K562 (cell line): ENCODE data around the gene FNDC11. TPM values are rescaled to one million over a fixed set of nuclear protein-coding genes. Genes with fewer than 3 reads are reported as not detected.

Source experiments
- ATAC-seq: fragments of 200-7000 bp; cut with Tn5 transposase; 3 replicates; pipeline ENCODE4 v1.9.1; 2020; ENCODE audit warnings: moderate library complexity
- BruUV-seq: library from RNA; stranded (reverse); fragments of 400-500 nt; replicated peaks from 2 replicates; lab custom pipeline; 2021; lab: Mats Ljungman, UMichigan
- CTCF ChIA-PET: fragments of 300-600 bp; formaldehyde crosslinking; extraction: SDS; loops from one replicate; lab custom pipeline; 2021; ENCODE audit warnings: low intra/inter-chr PET ratio; lab: Yijun Ruan, JAX
- POLR2A ChIA-PET: fragments of 300-600, 350-650 bp; sonication (Branson Sonifier 250); formaldehyde crosslinking; extraction: SDS; loops from one replicate; lab custom pipeline; 2021; ENCODE audit warnings: antibody characterized with exemption, inconsistent platforms; lab: Yijun Ruan, JAX
- DNase-seq, 4 experiments: peaks; one replicate each; pipeline versions ENCODE4 v3.0.0 to v3.0.0-alpha.2; 2011 to 2018; ENCODE audit warnings: low spot score in 3 of 4, mixed read lengths in 3 of 4; ENCODE audit errors: extremely low read depth in 1 of 4
- FAIRE-seq: peaks from 2 replicates; lab custom pipeline; 2011; peaks lifted over from hg19 to GRCh38; lab: Jason Lieb, UNC
- H2AFZ ChIP-seq: 2 replicates; pipeline ENCODE4 v1.6.0; 2011; ENCODE audit warnings: low read depth, low read length, control low read depth, inconsistent platforms
- H3K27ac ChIP-seq: fragments of 200-600 bp; 3 replicates; pipeline ENCODE4 v1.8.0; 2011; ENCODE audit warnings: low read depth, mild to moderate bottlenecking, control low read depth, inconsistent platforms, low read length, moderate library complexity, mixed read lengths; ENCODE audit errors: extremely low read depth
- H3K27me3 ChIP-seq, 2 experiments: fragments of 300-600 bp in 1 of 2; 2 replicates in 1 of 2; 3 replicates in 1 of 2; pipeline versions ENCODE4 v1.6.0 to v1.8.0; 2011; ENCODE audit warnings: inconsistent platforms in 2 of 2, low read length in 2 of 2, mild to moderate bottlenecking in 1 of 2, mixed read lengths in 1 of 2, moderate library complexity in 1 of 2; ENCODE audit not compliant: control insufficient read depth in 2 of 2, insufficient read depth in 2 of 2
- H3K36me3 ChIP-seq: fragments of 300-600 bp; 3 replicates; pipeline ENCODE4 v1.8.0; 2011; ENCODE audit warnings: mild to moderate bottlenecking, low read length, inconsistent platforms; ENCODE audit not compliant: control insufficient read depth, insufficient read depth
- H3K4me1 ChIP-seq, 2 experiments: fragments of 200-600 bp in 1 of 2; replicated peaks in 1 of 2; 2 replicates in 1 of 2; 3 replicates in 1 of 2; pipeline versions ENCODE4 v1.5.1 to v1.8.0; 2011; ENCODE audit warnings: inconsistent platforms in 2 of 2, low read length in 2 of 2, mild to moderate bottlenecking in 1 of 2, mixed read lengths in 1 of 2, moderate library complexity in 1 of 2; ENCODE audit not compliant: control insufficient read depth in 2 of 2, insufficient read depth in 2 of 2
- H3K4me2 ChIP-seq: 2 replicates; pipeline ENCODE4 v1.6.1; 2011; ENCODE audit warnings: low read length, control low read depth, inconsistent platforms, mixed read lengths; ENCODE audit not compliant: insufficient read depth
- H3K4me3 ChIP-seq: fragments of 200-600 bp; sonication (generic), shearing (Covaris generic); 2 replicates; pipeline ENCODE4 v1.5.1; 2016; ENCODE audit warnings: control low read depth, inconsistent platforms
- H3K79me2 ChIP-seq: fragments of 200-600 bp; 3 replicates; pipeline ENCODE4 v1.8.0; 2011; ENCODE audit warnings: low read length, inconsistent platforms; ENCODE audit not compliant: control insufficient read depth, insufficient read depth
- H3K9ac ChIP-seq, 2 experiments: 2 replicates each; pipeline versions ENCODE4 v1.6.0 to v1.6.1; 2011; ENCODE audit warnings: low read depth in 2 of 2, low read length in 2 of 2, control low read depth in 1 of 2, inconsistent platforms in 1 of 2, mild to moderate bottlenecking in 1 of 2, mixed read lengths in 1 of 2; ENCODE audit not compliant: insufficient read depth in 1 of 2
- H3K9me1 ChIP-seq: one replicate; pipeline ENCODE4 v1.6.0; 2011; ENCODE audit warnings: inconsistent platforms, mild to moderate bottlenecking, low read length, moderate library complexity; ENCODE audit not compliant: control insufficient read depth, insufficient read depth
- H3K9me3 ChIP-seq: replicated peaks from 2 replicates; pipeline ENCODE4 v1.5.1; 2011; ENCODE audit warnings: low read depth, low read length, inconsistent platforms; ENCODE audit not compliant: control insufficient read depth, insufficient read depth
- H4K20me1 ChIP-seq: replicated peaks from 2 replicates; pipeline ENCODE4 v1.6.1; 2011; ENCODE audit warnings: low read length, inconsistent platforms, mixed read lengths; ENCODE audit not compliant: control insufficient read depth, insufficient read depth
- ATF3 ChIP-seq, 2 experiments: fragments of 450-650 bp in 1 of 2; sonication (generic) in 1 of 2; formaldehyde crosslinking in 1 of 2; IDR thresholded peaks in 1 of 2; conservative IDR thresholded peaks in 1 of 2; 2 replicates each; pipeline versions ENCODE4 v1.6.1 to v1.8.1; 2016 to 2023; ENCODE audit warnings: mild to moderate bottlenecking in 2 of 2, moderate library complexity in 2 of 2, inconsistent platforms in 1 of 2, missing genetic modification reagents in 1 of 2
- REST ChIP-seq, 2 experiments: fragments of 450-650 bp; formaldehyde crosslinking in 1 of 2; IDR thresholded peaks; 2 replicates each; pipeline versions ENCODE4 v1.4.0 to v1.6.1; 2014 to 2020; ENCODE audit warnings: mild to moderate bottlenecking in 2 of 2, borderline replicate concordance in 1 of 2, low read depth in 1 of 2
- WGBS: fragments of 100-300 bp; shearing (Covaris generic); methylation state at CpG from one replicate; pipeline ENCODE4 v1.1.6; 2016; ENCODE audit warnings: low coverage, mixed read lengths; ENCODE audit not compliant: insufficient coverage; ENCODE audit errors: missing lambda C conversion rate; 5-methylcytosine and 5-hydroxymethylcytosine counted together
- in situ Hi-C: fragments of 300-500 bp; cut with MboI; formaldehyde crosslinking; loops from 4 replicates; pipeline ENCODE4 v1.15.0; 2018; ENCODE audit warnings: inconsistent platforms, mixed read lengths
- intact Hi-C: fragments of 100-400 bp; cut with micrococcal nuclease; formaldehyde crosslinking; loops from 2 replicates; pipeline ENCODE4 v1.14.2; 2022
- polyA plus RNA-seq, 8 experiments: library from polyadenylated mRNA; depleted of rRNA in 4 of 8; stranded (reverse) in 5 of 8; unstranded in 3 of 8; fragments of >200 nt; fragmentation: Nextera tagmentation in 2 of 8; fragmentation: Illumina TruSeq in 1 of 8; extraction: Ambion mirVana in 2 of 8; extraction: Trizol in 1 of 8; gene quantifications; 2 replicates each; pipeline versions ENCODE4 v1.2.1 to v1.2.3, GENCODE V29; 2011 to 2014; ENCODE audit warnings: inconsistent platforms in 1 of 8, missing spikeins in 1 of 8
- total RNA-seq, 7 experiments: library from RNA; depleted of rRNA in 6 of 7; stranded (reverse); fragments of >200 nt in 6 of 7; fragmentation: Illumina TruSeq in 2 of 7; extraction: Trizol in 2 of 7; gene quantifications; 2 replicates each; pipeline versions ENCODE4 v1.2.1 to v1.2.3, GENCODE V29; 2011 to 2021; ENCODE audit warnings: low replicate concordance in 1 of 7
- TF ChIP-seq, protein P1 (sequence below): fragments of 450-650 bp; IDR thresholded peaks from 2 replicates; pipeline ENCODE4 v1.6.1; 2017; ENCODE audit warnings: mild to moderate bottlenecking, moderate library complexity
- TF ChIP-seq, protein P2 (sequence below): IDR thresholded peaks from 2 replicates; pipeline ENCODE4 v1.6.1; 2011; ENCODE audit not compliant: insufficient read length; ENCODE audit errors: extremely low read depth

FNDC11 gene
- total and polyA plus RNA-seq, 9 of the 15 experiments (the other 6 are each of a cell fraction or from before 2014, with no cell fraction given): 0.08 to 2.3 (median 0.64) TPM; not detected in 2

- TF ChIP-seq ATF3 (IDR thresholded peaks at IDR 0.05) (peak; percentile 81), ATF3 (CRISPR knock-in tag; conservative IDR thresholded peaks at IDR 0.05) (no peak)
Measured at GRCh38 chr20:63579017-63579694, 25.2 kb downstream of the FNDC11 start (continued).

DNA sequence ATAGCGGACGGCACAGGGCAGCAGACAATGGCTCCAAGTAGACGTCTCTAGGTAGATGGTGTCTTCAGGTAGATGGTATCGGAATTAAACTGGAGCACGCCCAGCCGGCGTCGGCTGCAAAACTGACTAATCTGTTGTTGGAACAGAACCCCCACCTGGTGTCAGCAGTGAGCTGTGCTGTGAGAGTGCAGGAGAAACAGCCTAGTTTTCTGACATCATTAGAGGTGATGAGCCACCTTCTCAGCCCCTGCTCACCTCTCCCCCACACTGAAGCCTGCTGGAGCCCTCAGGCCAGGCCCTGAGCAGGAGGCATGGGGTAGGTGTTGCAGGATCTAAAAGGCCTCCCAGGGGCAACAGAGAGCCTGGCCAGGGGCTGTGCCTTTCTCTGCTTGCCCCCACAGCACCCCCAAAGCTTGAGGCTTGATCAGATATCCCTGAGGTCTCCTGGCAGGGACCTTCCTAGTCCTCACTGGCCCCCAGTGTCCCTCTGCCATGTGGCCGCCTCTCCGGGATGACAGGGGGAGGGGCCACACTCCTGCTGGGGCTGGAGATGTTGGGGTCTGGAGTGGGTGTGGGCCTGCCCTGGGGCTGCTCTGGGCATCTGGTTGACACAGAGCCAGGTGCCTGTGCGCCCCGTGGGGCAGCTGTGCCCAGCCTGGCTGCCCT, 27.0 kb downstream of the FNDC11 start:
- in situ Hi-C loops: no loop called here
- CTCF ChIA-PET: interaction anchor here (0.6 to 0.8 kb wide), 4 partner anchors 46 to 477 kb away, joined by 3 read pairs; partner anchors contain the start of genes GMEB2 and TPD52L2
- Histone ChIP-seq H3K27ac (no peak overlapping the region), H3K9me3 (no peaks in the 10 kb centered on the region), H3K4me2 (no peak overlapping the region), H3K27me3 (peaks cover 0 to 10% of the 10 kb centered on the region in 2 experiments; a peak in 2 of 5 replicates), H3K36me3 (no peaks in the 10 kb centered on the region), H3K9me1 (no peaks in the 10 kb centered on the region), H2AFZ (no peak overlapping the region), H4K20me1 (no peaks in the 10 kb centered on the region), H3K4me1 (peaks cover 4 to 27% of the 10 kb centered on the region in 2 experiments; a peak in 4 of 5 replicates), H3K9ac (peak overlapping the region in 1 of 2 experiments; percentile 10; a peak in 2 of 4 replicates), H3K4me3 (no peak overlapping the region), H3K79me2 (no peaks in the 10 kb centered on the region)
- ATAC-seq: peak; percentile 89
- BruUV-seq: no TSS peak
- intact Hi-C loops: loop anchor here (2.0 kb wide), 1 partner anchor 394 kb away; no protein-coding TSS in a partner anchor
- WGBS: 5% methylated on average over 12 of the region's 12 CpGs
- peak; percentile 56 to 68 (median 64) for DNase-seq
- POLR2A ChIA-PET: interaction anchor here (0.7 to 1.1 kb wide), 3 partner anchors 9 to 46 kb away, joined by 3 to 4 read pairs (median 3); partner anchors contain the start of gene GMEB2
- FAIRE-seq: peak; percentile 77
- TF ChIP-seq, protein P1, sequence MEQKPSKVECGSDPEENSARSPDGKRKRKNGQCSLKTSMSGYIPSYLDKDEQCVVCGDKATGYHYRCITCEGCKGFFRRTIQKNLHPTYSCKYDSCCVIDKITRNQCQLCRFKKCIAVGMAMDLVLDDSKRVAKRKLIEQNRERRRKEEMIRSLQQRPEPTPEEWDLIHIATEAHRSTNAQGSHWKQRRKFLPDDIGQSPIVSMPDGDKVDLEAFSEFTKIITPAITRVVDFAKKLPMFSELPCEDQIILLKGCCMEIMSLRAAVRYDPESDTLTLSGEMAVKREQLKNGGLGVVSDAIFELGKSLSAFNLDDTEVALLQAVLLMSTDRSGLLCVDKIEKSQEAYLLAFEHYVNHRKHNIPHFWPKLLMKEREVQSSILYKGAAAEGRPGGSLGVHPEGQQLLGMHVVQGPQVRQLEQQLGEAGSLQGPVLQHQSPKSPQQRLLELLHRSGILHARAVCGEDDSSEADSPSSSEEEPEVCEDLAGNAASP: no peak
- TF ChIP-seq REST (IDR thresholded peaks at IDR 0.05; ENCODE audit: borderline replicate concordance): peak; percentile 43; the same call in 1 of the 2 replicates
- TF ChIP-seq REST (CRISPR knock-in tag; IDR thresholded peaks at IDR 0.05; ENCODE audit: low read depth): no peak
- TF ChIP-seq, protein P2, sequence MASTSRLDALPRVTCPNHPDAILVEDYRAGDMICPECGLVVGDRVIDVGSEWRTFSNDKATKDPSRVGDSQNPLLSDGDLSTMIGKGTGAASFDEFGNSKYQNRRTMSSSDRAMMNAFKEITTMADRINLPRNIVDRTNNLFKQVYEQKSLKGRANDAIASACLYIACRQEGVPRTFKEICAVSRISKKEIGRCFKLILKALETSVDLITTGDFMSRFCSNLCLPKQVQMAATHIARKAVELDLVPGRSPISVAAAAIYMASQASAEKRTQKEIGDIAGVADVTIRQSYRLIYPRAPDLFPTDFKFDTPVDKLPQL: no peak
